HG02870 (cell line): Measurements from ENCODE around the gene RNF121.

ENCODE experiments used
- ATAC-seq: cut with Tn5 transposase; IDR thresholded peaks from one replicate; pipeline ENCODE4 v1.9.1; 2021; ENCODE audit warnings: mild to moderate bottlenecking, moderate library complexity; ENCODE audit not compliant: unreplicated experiment

The RNF121 gene

GRCh38 chr11:71979602-71980001, 50.8 kb downstream of the RNF121 start:
- ATAC-seq = no peak

GRCh38 chr11:71986131-71986530, 57.3 kb downstream of the RNF121 start:
- peak; percentile 51 for ATAC-seq

GRCh38 chr11:71987521-71987920, 58.7 kb downstream of the RNF121 start:
- no peak for ATAC-seq

- ATAC-seq = no peak
Measured at GRCh38 chr11:71988050-71988449, 59.2 kb downstream of the RNF121 start.

GRCh38 chr11:71990701-71991100, 61.9 kb downstream of the RNF121 start:
- no peak for ATAC-seq

- peak; percentile 71 for ATAC-seq
Measured at GRCh38 chr11:71991494-71991893, 62.6 kb downstream of the RNF121 start.

- ATAC-seq = no peak
Measured at GRCh38 chr11:71992136-71992730, 63.4 kb downstream of the RNF121 start.

- no peak for ATAC-seq
Measured at GRCh38 chr11:71994786-71995185, 65.9 kb downstream of the RNF121 start.

- no peak for ATAC-seq
Measured at GRCh38 chr11:71995726-71996291, 67.0 kb downstream of the RNF121 start.

GRCh38 chr11:71996517-71996916, 67.7 kb downstream of the RNF121 start:
- no peak for ATAC-seq

- ATAC-seq = no peak
Measured at GRCh38 chr11:71996946-71997345, 68.1 kb downstream of the RNF121 start.

GRCh38 chr11:71997594-71997993, 68.7 kb downstream of the RNF121 start:
- ATAC-seq = no peak

- no peak for ATAC-seq
Measured at GRCh38 chr11:71998061-71998460, 69.2 kb downstream of the RNF121 start.

- ATAC-seq = no peak
Measured at GRCh38 chr11:71998649-71999310, 69.9 kb downstream of the RNF121 start, which contains the start of gene IL18BP. TSS of gene IL18BP (plus strand) at chr11:71998909. CDS start at chr11:71999985, 1,076 bp downstream.

GRCh38 chr11:71999362-71999761, 70.5 kb downstream of the RNF121 start:
- ATAC-seq = no peak

GRCh38 chr11:71999798-72000197, 71.0 kb downstream of the RNF121 start:
- ATAC-seq = no peak

- ATAC-seq = no peak
Measured at GRCh38 chr11:72000202-72000867, 71.5 kb downstream of the RNF121 start.

GRCh38 chr11:72001285-72001684, 72.4 kb downstream of the RNF121 start:
- no peak for ATAC-seq

- no peak for ATAC-seq
Measured at GRCh38 chr11:72001834-72002591, 73.2 kb downstream of the RNF121 start.

- ATAC-seq = no peak
Measured at GRCh38 chr11:72002841-72003775, 74.3 kb downstream of the RNF121 start.
